GM12874 (cell line): Measurements from ENCODE around the gene CDC42EP2.
A peak's percentile ranks its signal among the peaks of the same experiment; 100 is the strongest.

Experiments
- CTCF ChIP-seq: IDR thresholded peaks from 2 replicates; pipeline ENCODE4 v1.5.1; 2011; ENCODE audit warnings: low read depth, mild to moderate bottlenecking, control low read depth, low read length, moderate library complexity; ENCODE audit not compliant: insufficient read depth

Gene CDC42EP2

GRCh38 chr11:65307298-65308229, 7.1 kb upstream of the CDC42EP2 start:
- no peak for TF ChIP-seq CTCF

DNA sequence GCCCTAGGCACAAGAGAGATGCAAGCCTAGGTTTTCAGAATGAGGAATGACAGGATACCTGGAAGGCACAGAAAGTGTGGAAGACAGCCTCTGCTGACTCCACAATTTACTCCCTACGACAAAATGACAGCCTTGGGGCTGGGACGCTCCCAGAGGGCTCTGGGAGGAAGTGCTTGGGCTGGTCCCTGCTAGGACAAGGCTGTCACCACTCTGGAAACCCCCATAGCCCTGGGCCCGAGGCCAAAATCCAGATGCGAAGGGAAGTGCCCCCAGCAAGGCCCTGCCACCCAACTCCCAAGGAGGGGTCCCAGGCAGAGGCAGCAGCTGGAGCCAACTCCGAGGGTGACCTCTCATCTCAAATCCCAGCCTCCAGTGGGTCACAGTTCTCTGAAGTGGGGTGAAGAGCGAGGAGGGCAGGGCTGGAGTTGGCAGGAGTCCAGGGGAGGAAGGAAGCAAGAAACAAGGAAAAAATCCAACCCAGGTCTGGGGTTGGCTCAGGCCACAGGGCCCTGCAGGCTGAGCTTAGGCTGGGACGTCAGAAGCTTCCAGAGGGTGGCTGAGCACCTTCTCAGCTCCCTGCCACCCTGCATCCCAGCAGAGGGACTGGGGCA, 6.3 kb upstream of the CDC42EP2 start:
- TF ChIP-seq CTCF, result no peak

- no peak for TF ChIP-seq CTCF
Measured at GRCh38 chr11:65309006-65309405, 5.7 kb upstream of the CDC42EP2 start.

DNA sequence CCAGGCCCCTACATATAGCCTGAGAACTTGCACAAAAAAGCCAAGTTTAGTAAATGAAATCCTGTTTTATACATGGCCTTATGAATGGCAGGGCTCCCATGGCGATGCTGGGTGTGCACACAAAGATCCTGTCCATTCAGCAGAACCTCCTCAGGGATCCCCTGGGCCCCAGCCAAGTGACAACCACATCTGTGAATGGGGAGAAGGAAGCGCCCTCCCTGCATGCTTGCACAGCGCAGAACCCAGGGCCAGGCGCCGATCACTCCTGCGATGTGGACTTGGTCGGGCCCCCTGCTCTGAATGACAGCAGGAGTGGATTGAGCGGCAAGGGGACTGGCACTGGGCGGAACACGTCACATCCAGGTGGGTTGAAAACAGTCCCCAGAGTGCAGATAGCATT, 4.5 kb upstream of the CDC42EP2 start:
- TF ChIP-seq CTCF, result no peak

GRCh38 chr11:65310736-65311135, 3.9 kb upstream of the CDC42EP2 start:
- no peak for TF ChIP-seq CTCF

GRCh38 chr11:65311170-65311678, 3.4 kb upstream of the CDC42EP2 start:
- TF ChIP-seq CTCF, result no peak

GRCh38 chr11:65315204-65315865, 669 bp downstream of the CDC42EP2 start:
- TF ChIP-seq CTCF, result peak; percentile 99
